Mesothelial cell of epicardium (in vitro differentiated cells): ENCODE measurements around the gene PHF20. TPM values are rescaled to one million over a fixed set of nuclear protein-coding genes. Genes with fewer than 3 reads are reported as not detected.

Source experiments
- DNase-seq, 2 experiments: peaks; one replicate each; pipeline ENCODE4 v3.0.0; 2021; ENCODE audit warnings: low spot score in 2 of 2; ENCODE audit not compliant: unreplicated experiment in 2 of 2
- H3K27ac Mint-ChIP-seq: 2 replicates; pipeline ENCODE4 v1.8.0; 2021; ENCODE audit warnings: mixed read lengths
- H3K27me3 Mint-ChIP-seq: 2 replicates; pipeline ENCODE4 v1.8.0; 2021; ENCODE audit warnings: low read depth, mixed read lengths
- H3K36me3 Mint-ChIP-seq: 2 replicates; pipeline ENCODE4 v1.8.0; 2021; ENCODE audit warnings: mixed read lengths
- H3K4me1 Mint-ChIP-seq: 2 replicates; pipeline ENCODE4 v1.8.0; 2021; ENCODE audit warnings: mixed read lengths
- H3K4me3 Mint-ChIP-seq: 2 replicates; pipeline ENCODE4 v1.8.0; 2021; ENCODE audit warnings: mild to moderate bottlenecking, moderate library complexity, mixed read lengths
- H3K9me3 Mint-ChIP-seq: 2 replicates; pipeline ENCODE4 v1.8.0; 2021; ENCODE audit warnings: mixed read lengths
- total RNA-seq: library from RNA; stranded (reverse); gene quantifications from 3 replicates; pipeline ENCODE4 v1.2.1, GENCODE V29; 2021
- TF ChIP-seq, protein P1 (sequence below): fragments of 200-600 bp; sonication (generic); IDR thresholded peaks from one replicate; pipeline ENCODE4 v1.5.0; 2021; ENCODE audit warnings: antibody characterized with exemption; ENCODE audit not compliant: unreplicated experiment

Gene PHF20
- total RNA-seq, 1 donor from 2014 or later: 48.6 TPM

- Mint-ChIP-seq H3K4me3 (no peak overlapping the region), H3K27ac (no peak overlapping the region), H3K9me3 (peaks cover 6% of the 10 kb centered on the region), H3K27me3 (no peaks in the 10 kb centered on the region), H3K36me3 (no peaks in the 10 kb centered on the region), H3K4me1 (peaks cover 11% of the 10 kb centered on the region)
- TF ChIP-seq, protein P1, sequence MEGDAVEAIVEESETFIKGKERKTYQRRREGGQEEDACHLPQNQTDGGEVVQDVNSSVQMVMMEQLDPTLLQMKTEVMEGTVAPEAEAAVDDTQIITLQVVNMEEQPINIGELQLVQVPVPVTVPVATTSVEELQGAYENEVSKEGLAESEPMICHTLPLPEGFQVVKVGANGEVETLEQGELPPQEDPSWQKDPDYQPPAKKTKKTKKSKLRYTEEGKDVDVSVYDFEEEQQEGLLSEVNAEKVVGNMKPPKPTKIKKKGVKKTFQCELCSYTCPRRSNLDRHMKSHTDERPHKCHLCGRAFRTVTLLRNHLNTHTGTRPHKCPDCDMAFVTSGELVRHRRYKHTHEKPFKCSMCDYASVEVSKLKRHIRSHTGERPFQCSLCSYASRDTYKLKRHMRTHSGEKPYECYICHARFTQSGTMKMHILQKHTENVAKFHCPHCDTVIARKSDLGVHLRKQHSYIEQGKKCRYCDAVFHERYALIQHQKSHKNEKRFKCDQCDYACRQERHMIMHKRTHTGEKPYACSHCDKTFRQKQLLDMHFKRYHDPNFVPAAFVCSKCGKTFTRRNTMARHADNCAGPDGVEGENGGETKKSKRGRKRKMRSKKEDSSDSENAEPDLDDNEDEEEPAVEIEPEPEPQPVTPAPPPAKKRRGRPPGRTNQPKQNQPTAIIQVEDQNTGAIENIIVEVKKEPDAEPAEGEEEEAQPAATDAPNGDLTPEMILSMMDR: no peak
- DNase-seq: no peak
Measured at GRCh38 chr20:35974256-35974655, 202.4 kb downstream of the PHF20 start.

DNA sequence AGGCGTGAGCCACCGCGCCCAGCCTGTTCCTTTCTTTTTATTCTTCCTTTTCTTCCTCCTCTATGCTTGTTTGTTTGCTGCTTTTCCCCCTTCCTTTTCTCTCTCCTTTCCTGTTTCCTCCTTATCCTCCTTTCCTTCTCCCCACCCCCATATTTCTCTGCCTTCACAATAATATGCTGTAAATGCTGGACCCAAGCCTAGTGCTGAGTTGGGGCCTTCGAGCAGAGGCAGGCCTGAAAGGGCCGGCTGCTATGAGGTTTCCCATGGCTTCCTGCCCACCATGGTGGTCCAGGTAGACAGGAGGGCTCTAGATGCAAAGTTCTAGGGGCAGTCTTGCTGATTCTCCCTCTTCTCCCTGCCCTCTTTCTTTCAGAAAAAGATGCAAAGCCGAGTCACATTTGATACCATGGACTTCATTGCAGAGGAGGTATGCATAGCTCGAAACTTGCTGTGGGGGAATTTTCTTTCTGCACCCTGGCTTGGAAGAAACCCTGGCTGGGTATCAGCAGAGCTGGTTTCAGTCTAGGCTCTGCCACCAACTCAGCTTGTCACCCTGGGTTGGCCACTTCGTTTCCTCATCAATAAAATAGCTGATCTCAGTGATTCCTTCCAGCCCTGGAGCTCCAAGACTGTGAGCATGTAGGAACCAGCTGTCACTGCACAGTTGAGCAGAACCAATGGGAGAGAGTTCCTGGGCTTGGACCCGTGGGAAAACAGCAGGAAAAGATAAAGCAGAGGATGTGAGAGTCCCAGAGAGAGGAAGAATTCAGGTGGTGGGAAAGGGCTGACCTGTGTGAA is 204.0 kb downstream of the PHF20 start:
- Mint-ChIP-seq H3K9me3 (peaks cover 6% of the 10 kb centered on the region), H3K27me3 (peaks cover 3% of the 10 kb centered on the region), H3K4me1 (peaks cover 11% of the 10 kb centered on the region), H3K36me3 (no peaks in the 10 kb centered on the region), H3K4me3 (no peak overlapping the region), H3K27ac (peak overlapping the region; percentile 43)
- TF ChIP-seq, protein P1: no peak
- DNase-seq: no peak

GRCh38 chr20:35978041-35978513 is 206.3 kb downstream of the PHF20 start:
- no peak for DNase-seq
- TF ChIP-seq, protein P1: no peak
- H3K27ac Mint-ChIP-seq: no peak overlapping the region
- peaks cover 9% of the 10 kb centered on the region for H3K27me3 Mint-ChIP-seq
- no peaks in the 10 kb centered on the region for H3K9me3 Mint-ChIP-seq
- H3K36me3 Mint-ChIP-seq: no peaks in the 10 kb centered on the region
- H3K4me1 Mint-ChIP-seq: peaks cover 5% of the 10 kb centered on the region
- no peak overlapping the region for H3K4me3 Mint-ChIP-seq

- Mint-ChIP-seq H3K27me3 (peaks cover 9% of the 10 kb centered on the region), H3K4me1 (peaks cover 5% of the 10 kb centered on the region), H3K4me3 (no peak overlapping the region), H3K36me3 (no peaks in the 10 kb centered on the region), H3K9me3 (no peaks in the 10 kb centered on the region), H3K27ac (no peak overlapping the region)
- TF ChIP-seq, protein P1: no peak
- DNase-seq: no peak
Measured at GRCh38 chr20:35979544-35979943, 207.7 kb downstream of the PHF20 start.

GRCh38 chr20:35981969-35982368 is 210.2 kb downstream of the PHF20 start:
- TF ChIP-seq, protein P1: no peak
- Mint-ChIP-seq H3K4me3 (no peak overlapping the region), H3K27me3 (peaks cover 9% of the 10 kb centered on the region), H3K9me3 (no peaks in the 10 kb centered on the region), H3K27ac (no peak overlapping the region), H3K4me1 (no peaks in the 10 kb centered on the region), H3K36me3 (no peaks in the 10 kb centered on the region)
- DNase-seq: no peak
